H1 (cell line): Measurements from ENCODE around the gene GAPDHS. TPM values are rescaled to one million over a fixed set of nuclear protein-coding genes. Genes with fewer than 3 reads are reported as not detected.

Experiments
- CTCF ChIA-PET: fragments of 300-600 bp; sonication (Branson Sonifier 250); formaldehyde crosslinking; loops from one replicate; lab custom pipeline; 2021; ENCODE audit not compliant: partially characterized antibody; lab: Charles Lee
- POLR2A ChIA-PET: fragments of 300-600 bp; sonication (Branson Sonifier 250); formaldehyde crosslinking; loops from one replicate; lab custom pipeline; 2021; ENCODE audit warnings: inconsistent platforms; ENCODE audit not compliant: partially characterized antibody; lab: Charles Lee
- DNase-seq, 2 experiments: peaks; one replicate each; pipeline versions ENCODE4 v3.0.0 to v3.0.0-alpha.2; 2010 to 2022; ENCODE audit warnings: low spot score in 2 of 2, low read depth in 1 of 2, mixed read lengths in 1 of 2
- FAIRE-seq: peaks from 2 replicates; lab custom pipeline; 2011; peaks lifted over from hg19 to GRCh38; lab: Jason Lieb, UNC
- H2AFZ ChIP-seq: 2 replicates; pipeline ENCODE4 v1.8.1; 2012; ENCODE audit warnings: low read length, inconsistent platforms
- H2AK5ac ChIP-seq: 2 replicates; pipeline ENCODE4 v1.6.1; 2013; ENCODE audit warnings: low read depth, low read length
- H2BK120ac ChIP-seq: replicated peaks from 2 replicates; pipeline ENCODE3; 2013; ENCODE audit warnings: low read depth, low read length, inconsistent platforms
- H2BK12ac ChIP-seq: 2 replicates; pipeline ENCODE4 v1.6.1; 2013; ENCODE audit warnings: low read depth, low read length
- H2BK15ac ChIP-seq: 2 replicates; pipeline ENCODE4 v1.6.1; 2013; ENCODE audit warnings: low read length
- H2BK20ac ChIP-seq: 2 replicates; pipeline ENCODE4 v1.6.1; 2013; ENCODE audit warnings: low read length
- H2BK5ac ChIP-seq: 2 replicates; pipeline ENCODE4 v1.6.1; 2013; ENCODE audit warnings: low read depth, low read length
- H3K14ac ChIP-seq: 2 replicates; pipeline ENCODE4 v1.6.1; 2013; ENCODE audit warnings: inconsistent platforms; ENCODE audit not compliant: insufficient read length
- H3K18ac ChIP-seq: 2 replicates; pipeline ENCODE4 v1.6.1; 2013; ENCODE audit warnings: low read length; ENCODE audit errors: extremely low read depth
- H3K23ac ChIP-seq: 2 replicates; pipeline ENCODE4 v1.6.1; 2013; ENCODE audit warnings: inconsistent platforms; ENCODE audit not compliant: insufficient read length
- H3K23me2 ChIP-seq: 2 replicates; pipeline ENCODE4 v1.6.1; 2013; ENCODE audit warnings: low read depth, low read length
- H3K27ac ChIP-seq: 2 replicates; pipeline ENCODE4 v1.6.1; 2011; ENCODE audit warnings: low read depth, low read length, inconsistent platforms
- H3K27me3 ChIP-seq, 4 experiments: replicated peaks in 1 of 4; 1 replicate in 1 of 4; 2 replicates in 3 of 4; pipeline versions ENCODE4 v1.6.1 to v1.8.1; 2011 to 2013; ENCODE audit warnings: low read length in 3 of 4, mild to moderate bottlenecking in 3 of 4, inconsistent platforms in 2 of 4, mixed read lengths in 2 of 4, moderate library complexity in 1 of 4; ENCODE audit not compliant: control insufficient read depth in 3 of 4, insufficient read depth in 3 of 4; ENCODE audit errors: extremely low read depth in 1 of 4
- H3K36me3 ChIP-seq, 4 experiments: 2 replicates each; pipeline versions ENCODE4 v1.6.1 to v1.8.1; 2011 to 2013; ENCODE audit warnings: mild to moderate bottlenecking in 4 of 4, low read length in 3 of 4, moderate library complexity in 2 of 4, control low read depth in 1 of 4, inconsistent platforms in 1 of 4; ENCODE audit not compliant: insufficient read depth in 4 of 4, control insufficient read depth in 2 of 4
- H3K4ac ChIP-seq: replicated peaks from 2 replicates; pipeline ENCODE3; 2013; ENCODE audit warnings: low read length, low read depth, mixed read lengths, inconsistent platforms; ENCODE audit not compliant: insufficient read length
- H3K4me1 ChIP-seq, 4 experiments: replicated peaks in 1 of 4; 1 replicate in 1 of 4; 2 replicates in 3 of 4; pipeline versions ENCODE4 v1.6.1 to v1.8.1; 2011 to 2013; ENCODE audit warnings: low read length in 3 of 4, inconsistent platforms in 2 of 4, mixed read lengths in 1 of 4; ENCODE audit not compliant: insufficient read depth in 4 of 4, control insufficient read depth in 3 of 4
- H3K4me2 ChIP-seq, 2 experiments: 2 replicates each; pipeline versions ENCODE4 v1.6.1 to v1.8.1; 2011 to 2013; ENCODE audit warnings: low read depth in 2 of 2, low read length in 2 of 2, control low read depth in 1 of 2, inconsistent platforms in 1 of 2, mild to moderate bottlenecking in 1 of 2; ENCODE audit not compliant: insufficient read depth in 1 of 2
- H3K4me3 ChIP-seq, 4 experiments: fragments of 200-600, 300-600 bp in 1 of 4; sonication (generic), shearing (Covaris generic), sonication (Bioruptor Twin) in 1 of 4; 2 replicates each; pipeline versions ENCODE4 v1.5.1 to v1.8.1; 2011 to 2016; ENCODE audit warnings: low read length in 4 of 4, low read depth in 3 of 4, control low read depth in 2 of 4, inconsistent platforms in 2 of 4, mild to moderate bottlenecking in 2 of 4, mixed read lengths in 1 of 4, moderate library complexity in 1 of 4; ENCODE audit not compliant: insufficient read depth in 2 of 4; ENCODE audit errors: extremely low read depth in 1 of 4
- H3K56ac ChIP-seq: replicated peaks from 2 replicates; pipeline ENCODE3; 2013; ENCODE audit warnings: low read depth, mild to moderate bottlenecking, mixed read lengths, low read length, inconsistent platforms; ENCODE audit not compliant: insufficient read length
- H3K79me1 ChIP-seq: 2 replicates; pipeline ENCODE4 v1.6.1; 2013; ENCODE audit warnings: low read depth, low read length, control low read depth
- H3K79me2 ChIP-seq, 2 experiments: 2 replicates each; pipeline versions ENCODE4 v1.6.1 to v1.8.1; 2012 to 2013; ENCODE audit warnings: low read length in 2 of 2, mild to moderate bottlenecking in 2 of 2, inconsistent platforms in 1 of 2; ENCODE audit not compliant: insufficient read depth in 2 of 2, control insufficient read depth in 1 of 2
- H3K9ac ChIP-seq, 4 experiments: replicated peaks in 1 of 4; 1 replicate in 1 of 4; 2 replicates in 3 of 4; pipeline versions ENCODE4 v1.6.1 to v1.8.1; 2011 to 2013; ENCODE audit warnings: low read depth in 3 of 4, low read length in 3 of 4, control low read depth in 2 of 4, mild to moderate bottlenecking in 2 of 4, moderate library complexity in 2 of 4, inconsistent platforms in 1 of 4; ENCODE audit errors: extremely low read depth in 1 of 4
- H3K9me3 ChIP-seq, 2 experiments: 2 replicates each; pipeline versions ENCODE4 v1.6.1 to v1.8.1; 2012 to 2013; ENCODE audit warnings: mild to moderate bottlenecking in 2 of 2, moderate library complexity in 2 of 2, control low read depth in 1 of 2, inconsistent platforms in 1 of 2, low read depth in 1 of 2, low read length in 1 of 2, mixed read lengths in 1 of 2; ENCODE audit not compliant: insufficient read depth in 2 of 2
- H4K20me1 ChIP-seq, 2 experiments: replicated peaks in 1 of 2; 2 replicates each; pipeline versions ENCODE3 to v1.8.1; 2011 to 2013; ENCODE audit warnings: inconsistent platforms in 2 of 2, low read length in 2 of 2, mild to moderate bottlenecking in 1 of 2; ENCODE audit not compliant: insufficient read depth in 2 of 2, control insufficient read depth in 1 of 2
- H4K5ac ChIP-seq: 2 replicates; pipeline ENCODE4 v1.6.1; 2013; ENCODE audit warnings: low read length, low read depth, mixed read lengths, inconsistent platforms; ENCODE audit not compliant: insufficient read length
- H4K8ac ChIP-seq: 2 replicates; pipeline ENCODE4 v1.8.0; 2013; ENCODE audit warnings: mild to moderate bottlenecking, moderate library complexity, low read length, inconsistent platforms; ENCODE audit not compliant: insufficient read depth; ENCODE audit errors: extremely low read depth
- H4K91ac ChIP-seq: replicated peaks from 2 replicates; pipeline ENCODE3; 2013; ENCODE audit warnings: low read length, mixed read lengths, inconsistent platforms; ENCODE audit not compliant: insufficient read length
- HDAC2 ChIP-seq, 2 experiments: fragments of 300-600 bp in 1 of 2; sonication (generic) in 1 of 2; IDR thresholded peaks; 2 replicates each; pipeline ENCODE4 v1.6.1; 2011 to 2012; ENCODE audit warnings: low read depth in 2 of 2, low read length in 2 of 2, mild to moderate bottlenecking in 2 of 2, moderate library complexity in 2 of 2, borderline replicate concordance in 1 of 2, inconsistent platforms in 1 of 2
- MAX ChIP-seq: IDR thresholded peaks from 2 replicates; pipeline ENCODE4 v1.6.1; 2012; ENCODE audit warnings: inconsistent platforms
- RAD21 ChIP-seq, 2 experiments: IDR thresholded peaks in 1 of 2; conservative IDR thresholded peaks in 1 of 2; 2 replicates each; pipeline ENCODE4 v1.6.1; 2011; ENCODE audit warnings: low read depth in 2 of 2, low read length in 2 of 2, improper control_type of control experiment in 1 of 2, inconsistent platforms in 1 of 2, mild to moderate bottlenecking in 1 of 2, moderate library complexity in 1 of 2
- TCF12 ChIP-seq: IDR thresholded peaks from 2 replicates; pipeline ENCODE4 v1.6.1; 2011; ENCODE audit warnings: low read depth, mild to moderate bottlenecking, low read length
- WGBS, 2 experiments: shearing (Covaris generic) in 1 of 2; methylation state at CpG; one replicate each; pipeline versions ENCODE4 v1.1.6 to v1.1.7; 2013 to 2015; ENCODE audit warnings: low lambda C conversion rate in 2 of 2, mixed read lengths in 2 of 2, inconsistent platforms in 1 of 2, low coverage in 1 of 2, missing lambda C conversion rate in 1 of 2; ENCODE audit not compliant: insufficient replicate concordance in 2 of 2, insufficient coverage in 1 of 2, insufficient read length in 1 of 2; ENCODE audit errors: extremely low coverage in 1 of 2, missing lambda C conversion rate in 1 of 2; 5-methylcytosine and 5-hydroxymethylcytosine counted together
- polyA plus RNA-seq, 7 experiments: library from polyadenylated mRNA; depleted of rRNA in 3 of 7; stranded (reverse) in 5 of 7; unstranded in 2 of 7; fragments of >200 nt in 5 of 7; fragments of 200-250 nt in 2 of 7; gene quantifications; 1 replicate in 5 of 7; 2 replicates in 1 of 7; 4 replicates in 1 of 7; pipeline versions ENCODE4 v1.2.1 to v1.2.3, GENCODE V29; 2011 to 2013; ENCODE audit warnings: missing spikeins in 2 of 7, mixed read lengths in 2 of 7
- total RNA-seq: library from RNA; stranded (reverse); fragmentation: NEBNext Ultra II Directional; extraction: Animal tissue kit (Norgen Biotek cat#: 25700); gene quantifications from 2 replicates; pipeline ENCODE4 v1.2.1, GENCODE V29; 2021
- TF ChIP-seq, protein P1 (sequence below), 3 experiments: IDR thresholded peaks; 1 replicate in 2 of 3; 2 replicates in 1 of 3; pipeline versions ENCODE4 v1.5.1 to v1.6.1; 2011; ENCODE audit warnings: low read length in 3 of 3, mild to moderate bottlenecking in 3 of 3, inconsistent platforms in 2 of 3, low read depth in 1 of 3, moderate library complexity in 1 of 3; ENCODE audit not compliant: insufficient read depth in 1 of 3; ENCODE audit errors: control extremely low read depth in 1 of 3

The GAPDHS gene
- total and polyA plus RNA-seq, 2 of the 8 experiments (the other 6 are each of a cell fraction or from before 2014, with no cell fraction given) = 0.26 TPM; not detected in 1

GRCh38 chr19:35549174-35549788, 16.0 kb downstream of the GAPDHS start:
- CTCF ChIA-PET = interaction anchor here (0.7 to 4.5 kb wide), 33 partner anchors 9 to 444 kb away, joined by 3 to 65 read pairs (median 4); partner anchors contain the start of genes ATP4A, DMKN and HAUS5
- peaks cover 15% of the 10 kb centered on the region; the same call in 1 of the 2 replicates for H3K79me1 ChIP-seq
- no peak overlapping the region for H3K4me3 ChIP-seq
- no peak overlapping the region for H2BK120ac ChIP-seq
- H2BK20ac ChIP-seq = no peak overlapping the region
- FAIRE-seq (peak; percentile 65), DNase-seq (peak in 1 of 2 experiments; percentile 75)
- H3K36me3 ChIP-seq = peaks cover 0 to 9% (median 5%) of the 10 kb centered on the region in 4 experiments; a peak in 3 of 8 replicates
- peaks cover 0 to 24% of the 10 kb centered on the region in 2 experiments; a peak in 2 of 4 replicates for H3K79me2 ChIP-seq
- H3K4me2 ChIP-seq = no peak overlapping the region
- H2AK5ac ChIP-seq = no peak overlapping the region
- H3K14ac ChIP-seq = no peak overlapping the region
- H3K18ac ChIP-seq = no peak overlapping the region
- WGBS, 2 experiments = 27% methylated on average over 5 of the region's 6 CpGs; no CpG with 5 or more reads in 1 of the 2 experiments
- H3K27me3 ChIP-seq = no peaks in the 10 kb centered on the region; a peak in 1 of 7 replicates
- no peak overlapping the region for H3K23ac ChIP-seq
- H2BK5ac ChIP-seq = no peak overlapping the region
- POLR2A ChIA-PET = interaction anchor here (1.2 to 3.8 kb wide), 7 partner anchors 11 to 44 kb away, joined by 3 to 19 read pairs (median 8); no protein-coding TSS in a partner anchor
- no peak overlapping the region for H4K91ac ChIP-seq
- H3K9ac ChIP-seq = peak overlapping the region in 1 of 4 experiments; percentile 10; a peak in 1 of 7 replicates
- no peak overlapping the region for H3K56ac ChIP-seq
- H4K8ac ChIP-seq = peak overlapping the region; percentile 38; the same call in 1 of the 2 replicates
- H3K4me1 ChIP-seq = peaks cover 0 to 11% (median 1%) of the 10 kb centered on the region in 4 experiments; a peak in 3 of 7 replicates
- H4K5ac ChIP-seq = no peak overlapping the region
- H3K23me2 ChIP-seq = peaks cover 10% of the 10 kb centered on the region; the same call in 1 of the 2 replicates
- H4K20me1 ChIP-seq = peaks cover 2 to 9% of the 10 kb centered on the region in 2 experiments
- H3K4ac ChIP-seq = no peak overlapping the region
- H2AFZ ChIP-seq = no peak overlapping the region
- H3K9me3 ChIP-seq = no peaks in the 10 kb centered on the region
- no peak overlapping the region; the same call in 1 of the 2 replicates for H3K27ac ChIP-seq
- no peak overlapping the region for H2BK12ac ChIP-seq
- H2BK15ac ChIP-seq = no peak overlapping the region
- TF ChIP-seq HDAC2 (IDR thresholded peaks at IDR 0.05; ENCODE audit: borderline replicate concordance in 1 of 2, low read depth in 2 of 2, low read length in 2 of 2) (no peak), TCF12 (0 out of 2 replicates have a peak, but pooled peaks have one; percentile 33), RAD21 (IDR thresholded peaks at IDR 0.05 in 1 of 2, conservative IDR thresholded peaks at IDR 0.05 in 1 of 2; ENCODE audit: low read depth in 2 of 2, low read length in 2 of 2) (peak; percentile 75 to 82), MAX (peak; percentile 34; the same call in 1 of the 2 replicates)
- TF ChIP-seq, protein P1, sequence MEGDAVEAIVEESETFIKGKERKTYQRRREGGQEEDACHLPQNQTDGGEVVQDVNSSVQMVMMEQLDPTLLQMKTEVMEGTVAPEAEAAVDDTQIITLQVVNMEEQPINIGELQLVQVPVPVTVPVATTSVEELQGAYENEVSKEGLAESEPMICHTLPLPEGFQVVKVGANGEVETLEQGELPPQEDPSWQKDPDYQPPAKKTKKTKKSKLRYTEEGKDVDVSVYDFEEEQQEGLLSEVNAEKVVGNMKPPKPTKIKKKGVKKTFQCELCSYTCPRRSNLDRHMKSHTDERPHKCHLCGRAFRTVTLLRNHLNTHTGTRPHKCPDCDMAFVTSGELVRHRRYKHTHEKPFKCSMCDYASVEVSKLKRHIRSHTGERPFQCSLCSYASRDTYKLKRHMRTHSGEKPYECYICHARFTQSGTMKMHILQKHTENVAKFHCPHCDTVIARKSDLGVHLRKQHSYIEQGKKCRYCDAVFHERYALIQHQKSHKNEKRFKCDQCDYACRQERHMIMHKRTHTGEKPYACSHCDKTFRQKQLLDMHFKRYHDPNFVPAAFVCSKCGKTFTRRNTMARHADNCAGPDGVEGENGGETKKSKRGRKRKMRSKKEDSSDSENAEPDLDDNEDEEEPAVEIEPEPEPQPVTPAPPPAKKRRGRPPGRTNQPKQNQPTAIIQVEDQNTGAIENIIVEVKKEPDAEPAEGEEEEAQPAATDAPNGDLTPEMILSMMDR (IDR thresholded peaks at IDR 0.05; ENCODE audit: control extremely low read depth in 1 of 3, insufficient read depth in 1 of 3, low read depth in 1 of 3, low read length in 3 of 3) = peak; percentile 64 to 92 (median 78)
